Neuronal stem cell (in vitro differentiated cells): ENCODE measurements around the gene HDAC4.
A peak's percentile ranks its signal among the peaks of the same experiment; 100 is the strongest.

Source experiments
- DNase-seq: peaks from one replicate; pipeline ENCODE4 v3.0.0-alpha.2; 2013; ENCODE audit warnings: low spot score
- H2AFZ ChIP-seq: one replicate; pipeline ENCODE4 v1.6.1; 2013; ENCODE audit warnings: mild to moderate bottlenecking, low read length, inconsistent platforms
- H2AK5ac ChIP-seq: 2 replicates; pipeline ENCODE4 v1.6.1; 2013; ENCODE audit warnings: low read depth, mild to moderate bottlenecking, inconsistent platforms, low read length, moderate library complexity, mixed read lengths
- H2BK120ac ChIP-seq: 2 replicates; pipeline ENCODE4 v1.6.1; 2013; ENCODE audit warnings: low read depth, mild to moderate bottlenecking, inconsistent platforms, low read length, moderate library complexity, mixed read lengths
- H2BK12ac ChIP-seq: one replicate; pipeline ENCODE4 v1.6.1; 2013; ENCODE audit warnings: low read length, inconsistent platforms
- H2BK15ac ChIP-seq: 2 replicates; pipeline ENCODE4 v1.6.1; 2013; ENCODE audit warnings: mild to moderate bottlenecking, low read length, inconsistent platforms, mixed read lengths
- H2BK5ac ChIP-seq: one replicate; pipeline ENCODE4 v1.6.1; 2013; ENCODE audit warnings: inconsistent platforms, mild to moderate bottlenecking, low read length, moderate library complexity
- H3K14ac ChIP-seq: one replicate; pipeline ENCODE4 v1.6.1; 2013; ENCODE audit warnings: low read length, inconsistent platforms
- H3K18ac ChIP-seq: 2 replicates; pipeline ENCODE4 v1.6.1; 2013; ENCODE audit warnings: low read length, inconsistent platforms
- H3K23ac ChIP-seq: 2 replicates; pipeline ENCODE4 v1.6.1; 2013; ENCODE audit warnings: low read depth, mild to moderate bottlenecking, mixed read lengths, low read length, inconsistent platforms; ENCODE audit not compliant: poor library complexity
- H3K27ac ChIP-seq: replicated peaks from 3 replicates; pipeline ENCODE4 v1.5.1; 2013; ENCODE audit warnings: low read length, inconsistent platforms
- H3K27me3 ChIP-seq, 3 experiments: 2 replicates each; pipeline ENCODE4 v1.6.1; 2013; ENCODE audit warnings: low read length in 3 of 3, mild to moderate bottlenecking in 2 of 3, inconsistent platforms in 1 of 3, low read depth in 1 of 3, mixed read lengths in 1 of 3, moderate library complexity in 1 of 3; ENCODE audit not compliant: control insufficient read depth in 3 of 3, insufficient read depth in 3 of 3
- H3K36me3 ChIP-seq, 2 donors: replicated peaks in 1 of 2; 2 replicates each; pipeline ENCODE4 v1.6.1; 2013; ENCODE audit warnings: low read length in 2 of 2; ENCODE audit not compliant: control insufficient read depth in 2 of 2, insufficient read depth in 2 of 2
- H3K4ac ChIP-seq: 2 replicates; pipeline ENCODE4 v1.6.1; 2013; ENCODE audit warnings: inconsistent platforms, mild to moderate bottlenecking, low read length, moderate library complexity
- H3K4me1 ChIP-seq, 2 donors: 1 replicate in 1 of 2; 2 replicates in 1 of 2; pipeline ENCODE4 v1.6.1; 2013; ENCODE audit warnings: low read length in 2 of 2, low read depth in 1 of 2; ENCODE audit not compliant: control insufficient read depth in 2 of 2, insufficient read depth in 1 of 2
- H3K4me2 ChIP-seq: one replicate; pipeline ENCODE4 v1.6.1; 2013; ENCODE audit warnings: mild to moderate bottlenecking, low read length, inconsistent platforms; ENCODE audit not compliant: insufficient read depth, poor library complexity, severe bottlenecking
- H3K4me3 ChIP-seq, 2 donors: 2 replicates each; pipeline ENCODE4 v1.5.1; 2013; ENCODE audit warnings: low read length in 2 of 2, mild to moderate bottlenecking in 2 of 2, inconsistent platforms in 1 of 2, moderate library complexity in 1 of 2
- H3K79me1 ChIP-seq: one replicate; pipeline ENCODE4 v1.6.1; 2013; ENCODE audit warnings: low read depth, mild to moderate bottlenecking, inconsistent platforms, low read length, moderate library complexity
- H3K9ac ChIP-seq: one replicate; pipeline ENCODE4 v1.6.1; 2013; ENCODE audit warnings: mild to moderate bottlenecking, low read depth, low read length, inconsistent platforms; ENCODE audit not compliant: poor library complexity
- H3K9me3 ChIP-seq, 2 donors: replicated peaks in 1 of 2; 2 replicates each; pipeline versions ENCODE3 to v1.6.1; 2013; ENCODE audit warnings: low read length in 2 of 2, mild to moderate bottlenecking in 2 of 2, inconsistent platforms in 1 of 2, low read depth in 1 of 2, mixed read lengths in 1 of 2, moderate library complexity in 1 of 2; ENCODE audit not compliant: control insufficient read depth in 2 of 2, insufficient read depth in 1 of 2
- H4K8ac ChIP-seq: one replicate; pipeline ENCODE4 v1.6.1; 2013; ENCODE audit warnings: low read depth, mild to moderate bottlenecking, inconsistent platforms, low read length, moderate library complexity
- H4K91ac ChIP-seq: one replicate; pipeline ENCODE4 v1.6.1; 2013; ENCODE audit warnings: low read length, low read depth, mild to moderate bottlenecking, inconsistent platforms; ENCODE audit not compliant: poor library complexity
- WGBS, 2 donors: extraction: QIAGEN DNeasy Blood & Tissue Kit; methylation state at CpG; one replicate each; pipeline ENCODE4 v1.1.7; 2013; ENCODE audit warnings: missing lambda C conversion rate in 2 of 2, mixed read lengths in 1 of 2; ENCODE audit not compliant: insufficient read length in 2 of 2, insufficient replicate concordance in 1 of 2; ENCODE audit errors: extremely low coverage in 2 of 2; 5-methylcytosine and 5-hydroxymethylcytosine counted together

Gene HDAC4

GRCh38 chr2:239265681-239266433 lies 135.0 kb downstream of the HDAC4 start:
- Histone ChIP-seq H3K4me3 (no peak overlapping the region), H3K4me2 (no peak overlapping the region), H3K23ac (no peak overlapping the region), H2AFZ (no peak overlapping the region), H3K9me3 (no peaks in the 10 kb centered on the region), H4K91ac (no peak overlapping the region), H3K4me1 (peaks cover 16 to 23% of the 10 kb centered on the region in 2 donors), H3K27me3 (no peaks in the 10 kb centered on the region), H3K79me1 (peaks cover 12% of the 10 kb centered on the region), H3K18ac (peak overlapping the region; percentile 41), H2BK15ac (no peak overlapping the region), H2AK5ac (no peak overlapping the region), H2BK5ac (no peak overlapping the region), H3K9ac (peak overlapping the region; percentile 75), H3K36me3 (no peaks in the 10 kb centered on the region), H4K8ac (no peak overlapping the region), H2BK12ac (no peak overlapping the region), H3K27ac (no peak overlapping the region), H3K4ac (no peak overlapping the region), H3K14ac (peak overlapping the region; percentile 23), H2BK120ac (no peak overlapping the region)
- DNase-seq, result no peak
- WGBS, 2 donors, result no CpG with 5 or more reads among the region's 14 CpGs

- whole genome bisulfite sequencing, 2 donors, result no CpG with 5 or more reads among the region's 11 CpGs
- Histone ChIP-seq H2BK12ac (no peak overlapping the region), H2BK15ac (no peak overlapping the region), H3K4ac (no peak overlapping the region), H3K27me3 (no peaks in the 10 kb centered on the region), H4K91ac (no peak overlapping the region), H3K36me3 (no peaks in the 10 kb centered on the region), H3K4me1 (peaks cover 16 to 23% of the 10 kb centered on the region in 2 donors), H2AFZ (no peak overlapping the region), H3K4me2 (no peak overlapping the region), H2AK5ac (peak overlapping the region; percentile 60), H3K4me3 (no peak overlapping the region), H2BK5ac (no peak overlapping the region), H3K23ac (no peak overlapping the region), H4K8ac (no peak overlapping the region), H3K18ac (peak overlapping the region; percentile 53), H2BK120ac (peak overlapping the region; percentile 33), H3K9ac (no peak overlapping the region), H3K14ac (no peak overlapping the region), H3K27ac (no peak overlapping the region), H3K9me3 (no peaks in the 10 kb centered on the region), H3K79me1 (peaks cover 18% of the 10 kb centered on the region)
- no peak for DNase-seq
Observed at GRCh38 chr2:239264838-239265651, 135.8 kb downstream of the HDAC4 start.

GRCh38 chr2:239264492-239264837 lies 136.4 kb downstream of the HDAC4 start:
- H3K14ac ChIP-seq, result no peak overlapping the region
- peak overlapping the region; percentile 60 for H2AK5ac ChIP-seq
- H3K4me2 ChIP-seq, result no peak overlapping the region
- H3K9me3 ChIP-seq, result no peaks in the 10 kb centered on the region
- no peaks in the 10 kb centered on the region for H3K36me3 ChIP-seq
- no peak overlapping the region for H4K8ac ChIP-seq
- H3K27me3 ChIP-seq, result no peaks in the 10 kb centered on the region
- H2BK12ac ChIP-seq, result no peak overlapping the region
- no peak overlapping the region for H3K4me3 ChIP-seq
- no peak overlapping the region for H3K27ac ChIP-seq
- H3K4me1 ChIP-seq, result peaks cover 16 to 23% of the 10 kb centered on the region in 2 donors
- peaks cover 16% of the 10 kb centered on the region for H3K79me1 ChIP-seq
- H4K91ac ChIP-seq, result no peak overlapping the region
- no peak overlapping the region for H3K4ac ChIP-seq
- no peak overlapping the region for H2BK15ac ChIP-seq
- no peak overlapping the region for H2BK5ac ChIP-seq
- DNase-seq, result no peak
- peak overlapping the region; percentile 50 for H3K18ac ChIP-seq
- peak overlapping the region; percentile 33 for H2BK120ac ChIP-seq
- no peak overlapping the region for H3K23ac ChIP-seq
- H2AFZ ChIP-seq, result no peak overlapping the region
- no peak overlapping the region for H3K9ac ChIP-seq
- WGBS, 2 donors, result no CpG with 5 or more reads among the region's 9 CpGs
